ENCODE measurements around the gene P3H3.
"Not testable (repeated sequence)": the region's sequence is repeated elsewhere in the genome, so short reads cannot be mapped to it uniquely, and the experiment has no call there.

The P3H3 gene

DNA sequence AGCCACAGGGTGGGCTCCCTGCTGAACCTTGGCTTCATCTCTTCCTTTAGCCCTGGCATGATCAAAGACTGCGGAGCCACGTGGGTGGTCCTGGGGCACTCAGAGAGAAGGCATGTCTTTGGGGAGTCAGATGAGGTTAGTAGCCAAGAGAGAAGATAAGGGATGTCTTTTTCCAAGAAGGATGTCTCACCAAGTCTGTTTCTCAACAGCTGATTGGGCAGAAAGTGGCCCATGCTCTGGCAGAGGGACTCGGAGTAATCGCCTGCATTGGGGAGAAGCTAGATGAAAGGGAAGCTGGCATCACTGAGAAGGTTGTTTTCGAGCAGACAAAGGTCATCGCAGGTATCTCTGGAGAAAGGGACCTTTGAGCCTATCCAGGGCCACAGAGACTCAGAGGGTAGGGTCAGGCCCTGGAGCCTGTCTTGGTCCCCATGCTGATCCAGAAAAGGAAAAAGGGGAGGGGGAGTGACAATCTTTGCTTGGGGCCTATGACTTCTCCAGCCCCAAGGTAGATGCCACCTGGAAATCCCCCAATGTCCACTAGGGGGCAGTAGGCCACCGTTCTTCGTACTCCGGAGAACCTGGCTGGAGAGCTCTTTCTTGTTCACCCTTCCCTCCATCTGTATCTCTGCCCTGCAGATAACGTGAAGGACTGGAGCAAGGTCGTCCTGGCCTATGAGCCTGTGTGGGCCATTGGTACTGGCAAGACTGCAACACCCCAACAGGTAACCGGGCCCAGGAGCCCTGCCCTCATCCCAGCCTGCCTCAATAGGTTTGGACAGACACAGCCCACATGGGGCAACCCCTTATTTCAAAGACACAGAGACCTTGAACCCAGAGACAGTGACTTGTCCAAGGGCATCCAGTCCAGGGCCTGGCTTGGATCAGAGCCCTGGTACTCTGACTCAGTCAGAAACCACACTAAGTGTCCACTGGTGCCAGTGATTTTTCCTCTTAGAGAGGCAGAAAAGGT lies 41.1 kb downstream of the P3H3 start:
- Histone ChIP-seq H3K4me3 (IDR thresholded peaks at IDR 0.05; ENCODE audit: insufficient read depth, low read depth, low read length) (no peak overlapping the region), H3K9ac (peak overlapping the region; percentile 95; the same call in 1 of the 2 replicates), H3K4me1 (ENCODE audit: low read depth, poor library complexity, severe bottlenecking) (peaks cover 47% of the 10 kb centered on the region), H3K27me3 (ENCODE audit: insufficient read depth, low read depth) (no peaks in the 10 kb centered on the region), H3K27ac (no peak overlapping the region; the same call in 1 of the 2 replicates), H3K36me3 (ENCODE audit: insufficient read depth) (no peaks in the 10 kb centered on the region; the same call in 1 of the 2 replicates), H2AFZ (ENCODE audit: low read depth) (no peak overlapping the region), H3K79me2 (ENCODE audit: insufficient read depth, low read depth) (peaks cover 25% of the 10 kb centered on the region), H4K20me1 (ENCODE audit: insufficient read depth) (peaks cover 12% of the 10 kb centered on the region; the same call in 1 of the 2 replicates), H3K4me2 (peak overlapping the region; percentile 65)
- TF ChIP-seq, protein P1, sequence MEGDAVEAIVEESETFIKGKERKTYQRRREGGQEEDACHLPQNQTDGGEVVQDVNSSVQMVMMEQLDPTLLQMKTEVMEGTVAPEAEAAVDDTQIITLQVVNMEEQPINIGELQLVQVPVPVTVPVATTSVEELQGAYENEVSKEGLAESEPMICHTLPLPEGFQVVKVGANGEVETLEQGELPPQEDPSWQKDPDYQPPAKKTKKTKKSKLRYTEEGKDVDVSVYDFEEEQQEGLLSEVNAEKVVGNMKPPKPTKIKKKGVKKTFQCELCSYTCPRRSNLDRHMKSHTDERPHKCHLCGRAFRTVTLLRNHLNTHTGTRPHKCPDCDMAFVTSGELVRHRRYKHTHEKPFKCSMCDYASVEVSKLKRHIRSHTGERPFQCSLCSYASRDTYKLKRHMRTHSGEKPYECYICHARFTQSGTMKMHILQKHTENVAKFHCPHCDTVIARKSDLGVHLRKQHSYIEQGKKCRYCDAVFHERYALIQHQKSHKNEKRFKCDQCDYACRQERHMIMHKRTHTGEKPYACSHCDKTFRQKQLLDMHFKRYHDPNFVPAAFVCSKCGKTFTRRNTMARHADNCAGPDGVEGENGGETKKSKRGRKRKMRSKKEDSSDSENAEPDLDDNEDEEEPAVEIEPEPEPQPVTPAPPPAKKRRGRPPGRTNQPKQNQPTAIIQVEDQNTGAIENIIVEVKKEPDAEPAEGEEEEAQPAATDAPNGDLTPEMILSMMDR (conservative IDR thresholded peaks at IDR 0.05; ENCODE audit: low read depth, low read length): peak; percentile 80

DNA sequence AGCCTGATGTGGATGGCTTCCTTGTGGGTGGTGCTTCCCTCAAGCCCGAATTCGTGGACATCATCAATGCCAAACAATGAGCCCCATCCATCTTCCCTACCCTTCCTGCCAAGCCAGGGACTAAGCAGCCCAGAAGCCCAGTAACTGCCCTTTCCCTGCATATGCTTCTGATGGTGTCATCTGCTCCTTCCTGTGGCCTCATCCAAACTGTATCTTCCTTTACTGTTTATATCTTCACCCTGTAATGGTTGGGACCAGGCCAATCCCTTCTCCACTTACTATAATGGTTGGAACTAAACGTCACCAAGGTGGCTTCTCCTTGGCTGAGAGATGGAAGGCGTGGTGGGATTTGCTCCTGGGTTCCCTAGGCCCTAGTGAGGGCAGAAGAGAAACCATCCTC lies 42.1 kb downstream of the P3H3 start:
- H3K4me1 ChIP-seq (ENCODE audit: low read depth, poor library complexity, severe bottlenecking): peaks cover 53% of the 10 kb centered on the region
- peak overlapping the region; percentile 3; the same call in 1 of the 2 replicates for H3K4me2 ChIP-seq
- H3K27ac ChIP-seq; H3K36me3 ChIP-seq (ENCODE audit: insufficient read depth); H3K4me3 ChIP-seq (IDR thresholded peaks at IDR 0.05; ENCODE audit: insufficient read depth, low read depth, low read length); H2AFZ ChIP-seq (ENCODE audit: low read depth); H3K9ac ChIP-seq; H3K27me3 ChIP-seq (ENCODE audit: insufficient read depth, low read depth): not testable (repeated sequence)
- peaks cover 25% of the 10 kb centered on the region for H3K79me2 ChIP-seq (ENCODE audit: insufficient read depth, low read depth)
- H4K20me1 ChIP-seq (ENCODE audit: insufficient read depth): peaks cover 12% of the 10 kb centered on the region; the same call in 1 of the 2 replicates

DNA sequence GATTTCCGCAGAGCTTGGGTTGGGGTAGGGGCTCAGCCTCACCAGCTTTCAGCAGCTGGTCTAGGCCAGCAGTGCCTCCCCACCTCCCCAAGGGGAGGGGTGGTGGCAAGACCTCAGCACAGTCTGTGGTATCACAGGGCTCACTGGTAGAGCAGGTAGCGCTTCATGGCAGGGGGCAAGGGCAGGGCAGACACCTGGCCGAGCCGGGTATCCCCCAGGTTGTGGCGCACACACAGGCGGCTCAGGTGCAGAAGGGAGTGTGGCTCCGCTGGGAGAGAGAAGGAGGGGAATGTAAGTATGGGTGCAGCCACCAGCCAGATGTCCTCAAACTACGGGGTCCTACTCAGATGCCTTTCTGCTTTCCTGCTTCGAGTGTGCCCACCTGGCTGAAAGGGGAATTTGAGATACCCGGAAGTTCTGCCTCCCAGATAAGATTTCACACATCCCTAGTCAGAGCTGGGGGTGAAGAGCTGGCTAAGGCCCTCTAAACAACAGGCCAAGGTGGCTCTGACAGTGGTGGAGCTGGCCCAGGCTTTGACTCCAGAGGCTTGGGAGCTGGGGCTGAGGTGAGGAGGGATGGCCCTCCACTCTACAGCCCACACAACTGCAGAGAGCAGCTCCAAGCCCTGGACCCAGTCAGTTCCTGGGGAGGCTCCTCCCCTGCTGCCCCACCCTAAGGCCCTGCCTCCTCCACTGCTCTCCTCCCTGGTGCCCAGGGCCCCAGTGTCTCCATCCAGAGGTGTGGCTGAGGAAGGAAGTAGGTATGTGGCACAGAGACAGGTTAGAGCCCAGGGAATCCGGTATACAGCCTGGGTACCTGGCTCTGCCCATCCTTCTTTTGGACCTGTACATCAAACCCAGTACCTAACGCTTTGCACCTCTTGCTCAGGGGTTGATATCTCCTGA lies 43.1 kb downstream of the P3H3 start:
- Histone ChIP-seq H3K36me3 (ENCODE audit: insufficient read depth) (no peaks in the 10 kb centered on the region; the same call in 1 of the 2 replicates), H3K4me1 (ENCODE audit: low read depth, poor library complexity, severe bottlenecking) (peaks cover 53% of the 10 kb centered on the region), H3K4me2 (peak overlapping the region; percentile 93; the same call in 1 of the 2 replicates), H3K4me3 (IDR thresholded peaks at IDR 0.05; ENCODE audit: insufficient read depth, low read depth, low read length) (no peak overlapping the region), H3K9ac (no peak overlapping the region), H4K20me1 (ENCODE audit: insufficient read depth) (peaks cover 12% of the 10 kb centered on the region; the same call in 1 of the 2 replicates), H3K27me3 (ENCODE audit: insufficient read depth, low read depth) (no peaks in the 10 kb centered on the region), H3K27ac (no peak overlapping the region), H3K79me2 (ENCODE audit: insufficient read depth, low read depth) (peaks cover 25% of the 10 kb centered on the region), H2AFZ (ENCODE audit: low read depth) (no peak overlapping the region)
- TF ChIP-seq, protein P1 (conservative IDR thresholded peaks at IDR 0.05; ENCODE audit: low read depth, low read length): no peak

DNA sequence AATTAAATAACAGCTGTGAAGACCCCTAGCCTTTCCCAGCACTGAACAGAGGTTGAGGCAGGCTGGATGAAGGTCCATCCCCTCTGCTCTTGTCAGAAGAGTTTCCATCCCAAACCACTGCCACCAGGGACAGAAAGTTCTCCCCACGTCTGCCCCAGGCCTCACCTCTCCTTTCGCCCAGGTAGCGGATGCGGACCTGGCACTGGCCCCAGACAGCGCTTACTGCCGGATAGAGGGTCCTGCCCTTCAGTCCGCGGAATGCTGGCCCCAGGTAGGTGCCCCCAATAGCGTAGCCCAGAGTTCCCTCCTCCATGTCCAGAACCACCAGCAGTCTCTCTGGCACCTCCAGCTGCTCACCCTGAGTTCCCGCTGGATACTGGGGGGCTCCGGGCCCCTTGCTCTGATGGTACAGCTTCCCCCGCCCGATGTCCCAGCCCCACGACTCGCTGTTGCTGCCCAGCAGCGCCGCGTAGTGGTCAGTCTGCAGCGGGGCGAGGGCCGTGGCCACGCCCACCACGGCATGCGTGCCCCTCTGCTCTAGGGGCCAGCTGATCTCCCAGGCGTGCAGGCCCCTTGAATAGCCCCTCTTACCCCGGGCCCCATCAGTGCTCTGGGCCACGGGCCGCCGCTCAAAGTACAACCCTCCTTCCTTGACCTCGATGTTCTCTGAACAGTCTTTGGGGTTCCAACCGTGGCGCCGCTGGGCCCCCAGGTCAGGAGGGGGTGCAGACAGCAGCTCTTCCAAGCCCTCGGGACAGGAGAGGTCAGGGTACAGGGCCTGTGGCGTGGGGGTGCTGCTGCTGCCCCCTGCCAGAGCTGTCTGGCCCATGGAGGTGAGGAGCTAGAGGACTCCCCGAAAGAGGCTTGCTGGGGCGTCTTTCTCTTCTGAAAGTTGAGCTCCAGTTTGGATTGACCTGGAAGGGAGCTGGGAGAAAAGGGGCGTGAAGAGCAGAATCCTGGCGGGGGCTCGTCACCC lies 44.2 kb downstream of the P3H3 start:
- Histone ChIP-seq H3K9ac (peak overlapping the region; percentile 56; the same call in 1 of the 2 replicates), H3K27ac (no peak overlapping the region), H3K4me2 (peak overlapping the region; percentile 93), H3K4me1 (ENCODE audit: low read depth, poor library complexity, severe bottlenecking) (peaks cover 46% of the 10 kb centered on the region), H3K27me3 (ENCODE audit: insufficient read depth, low read depth) (no peaks in the 10 kb centered on the region), H3K36me3 (ENCODE audit: insufficient read depth) (no peaks in the 10 kb centered on the region; the same call in 1 of the 2 replicates), H2AFZ (ENCODE audit: low read depth) (peak overlapping the region; percentile 54; the same call in 1 of the 2 replicates), H4K20me1 (ENCODE audit: insufficient read depth) (peaks cover 12% of the 10 kb centered on the region; the same call in 1 of the 2 replicates), H3K4me3 (IDR thresholded peaks at IDR 0.05; ENCODE audit: insufficient read depth, low read depth, low read length) (no peak overlapping the region), H3K79me2 (ENCODE audit: insufficient read depth, low read depth) (peaks cover 25% of the 10 kb centered on the region)
- TF ChIP-seq, protein P1 (conservative IDR thresholded peaks at IDR 0.05; ENCODE audit: low read depth, low read length): peak; percentile 75
